GM19193 (cell line): ENCODE measurements around the gene GATA6.

Experiments
- POLR2A ChIP-seq: IDR thresholded peaks from 4 replicates; pipeline ENCODE4 v1.6.1; 2011; ENCODE audit not compliant: insufficient read depth, insufficient read length; ENCODE audit errors: extremely low read depth

The GATA6 gene

GRCh38 chr18:22172594-22173049, 3.2 kb downstream of the GATA6 start:
- TF ChIP-seq POLR2A, result no peak

GRCh38 chr18:22173221-22173927, 4.0 kb downstream of the GATA6 start:
- no peak for TF ChIP-seq POLR2A

- no peak for TF ChIP-seq POLR2A
Measured at GRCh38 chr18:22173928-22174301, 4.5 kb downstream of the GATA6 start.

DNA sequence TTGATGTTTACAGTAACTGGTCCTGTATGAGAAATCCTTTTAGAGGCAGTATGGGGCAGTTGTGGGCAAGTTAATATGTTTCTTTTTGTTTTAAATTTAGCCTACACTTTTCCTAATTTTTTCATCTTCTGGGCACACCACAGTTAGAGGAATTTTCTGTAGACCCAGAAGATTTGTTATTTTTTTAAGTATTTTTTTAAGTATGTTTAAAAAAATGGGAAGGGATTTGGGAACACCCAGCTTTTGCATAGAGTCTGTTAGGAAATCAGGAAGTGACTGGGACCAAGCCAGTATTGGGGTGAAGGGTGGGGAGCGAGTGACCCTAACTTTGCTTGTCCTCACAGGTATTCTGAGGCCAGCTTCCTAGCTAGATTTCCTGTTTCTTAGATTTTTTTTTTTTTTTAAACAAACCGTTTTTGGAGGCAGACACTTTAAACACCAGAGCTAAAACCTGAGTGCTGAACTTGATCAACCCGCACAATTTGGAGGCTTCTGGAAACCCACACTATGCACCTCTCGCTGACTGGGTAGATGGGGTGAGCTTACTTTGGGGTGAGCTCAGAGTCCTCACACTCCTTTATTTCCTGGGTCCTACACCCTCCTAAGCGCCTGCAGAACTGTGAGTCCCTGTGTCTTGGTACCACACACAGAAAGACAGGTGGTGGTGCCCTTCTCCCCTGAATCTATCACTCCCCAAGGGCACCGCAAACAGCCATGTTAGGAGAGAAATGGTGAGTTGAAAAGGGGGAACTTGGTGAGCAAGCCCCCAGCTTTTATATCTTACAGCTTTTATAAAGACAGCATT, 5.2 kb downstream of the GATA6 start:
- no peak for TF ChIP-seq POLR2A

DNA sequence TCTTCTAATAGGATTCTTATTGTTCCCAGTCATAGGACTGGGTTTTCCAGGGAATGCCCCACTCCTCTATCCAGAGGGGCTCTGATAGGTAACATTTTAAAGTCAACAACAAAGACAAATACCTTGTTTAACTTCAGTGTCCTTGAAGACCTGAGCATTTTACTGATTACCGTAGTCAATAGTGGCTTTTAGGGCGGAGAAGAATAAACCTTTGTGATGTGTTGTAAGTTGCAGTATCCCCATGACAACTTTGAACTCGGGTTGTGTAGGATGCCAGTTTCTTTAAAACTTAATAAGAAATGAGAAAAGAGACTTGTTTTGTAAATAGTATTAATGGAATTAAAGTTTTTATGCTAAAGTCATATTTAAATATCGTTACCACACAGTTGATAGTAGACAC, 6.0 kb downstream of the GATA6 start:
- TF ChIP-seq POLR2A, result no peak

GRCh38 chr18:22176420-22177326, 7.3 kb downstream of the GATA6 start:
- TF ChIP-seq POLR2A, result no peak

DNA sequence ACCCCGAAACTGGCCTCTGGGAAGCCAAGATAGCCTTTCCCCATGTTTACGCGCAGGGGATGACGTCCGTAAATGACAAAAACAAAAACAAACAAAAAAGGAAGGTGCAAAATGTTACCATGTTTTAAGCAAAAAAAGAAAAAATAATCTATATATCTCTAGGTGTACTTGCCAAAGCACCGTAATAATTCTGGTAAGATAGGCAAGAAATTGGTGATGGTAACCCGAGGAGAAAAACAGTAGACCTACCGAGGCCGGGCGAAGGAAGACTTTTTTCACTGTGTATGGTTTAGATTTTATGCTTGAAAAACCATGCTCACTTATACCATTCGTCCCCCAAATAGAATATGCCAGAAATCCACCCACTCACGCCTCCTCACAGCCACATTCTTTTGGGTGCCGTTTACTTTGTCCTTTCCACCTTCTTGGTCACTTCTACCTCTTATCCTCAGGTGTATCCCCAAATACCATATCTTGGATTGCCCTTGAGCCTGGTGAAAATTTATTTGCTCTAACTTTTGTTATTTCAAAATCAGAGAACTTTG, 8.0 kb downstream of the GATA6 start:
- TF ChIP-seq POLR2A, result no peak

- TF ChIP-seq POLR2A, result no peak
Measured at GRCh38 chr18:22179174-22179573, 9.8 kb downstream of the GATA6 start.

DNA sequence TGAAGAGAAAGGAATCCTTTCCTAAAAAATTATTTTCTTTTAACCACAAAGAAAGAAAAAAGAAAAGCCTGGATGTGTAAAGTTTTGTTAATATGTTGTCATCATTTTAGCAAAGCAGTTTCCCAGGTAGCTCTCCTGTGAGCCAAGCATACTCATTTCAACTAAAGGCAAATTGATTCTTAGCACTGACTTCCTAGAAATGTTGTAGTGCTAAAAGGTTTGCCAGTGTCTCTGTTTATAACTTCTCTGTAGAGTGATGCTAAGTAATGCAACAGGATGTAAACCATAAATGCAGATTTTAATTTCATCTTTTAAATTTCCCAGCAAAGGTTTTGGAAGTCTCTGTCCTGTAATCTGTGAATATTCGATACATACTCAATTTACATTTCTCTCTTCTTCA, 10.2 kb downstream of the GATA6 start:
- TF ChIP-seq POLR2A, result no peak

DNA sequence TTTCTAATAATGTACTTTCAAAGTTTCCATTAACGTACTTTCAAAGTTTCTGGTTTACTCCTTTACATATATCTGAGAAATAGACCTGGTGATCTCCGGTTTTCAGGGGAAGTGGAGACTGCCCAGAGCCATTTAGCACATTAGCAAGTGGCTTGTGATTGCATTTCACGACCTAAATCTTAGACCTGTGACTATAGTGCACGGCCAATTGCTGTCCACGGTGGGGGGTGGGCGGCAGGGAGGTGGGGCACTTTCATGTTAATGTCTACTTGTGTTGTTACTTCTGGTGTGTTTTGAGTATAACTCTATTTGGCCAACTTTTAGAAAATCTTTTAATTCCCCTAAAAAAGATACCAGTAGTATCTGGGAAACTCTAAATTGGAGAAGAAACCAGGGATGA, 11.3 kb downstream of the GATA6 start:
- no peak for TF ChIP-seq POLR2A

GRCh38 chr18:22182884-22183697, 13.7 kb downstream of the GATA6 start:
- TF ChIP-seq POLR2A, result no peak

GRCh38 chr18:22183698-22184170, 14.3 kb downstream of the GATA6 start:
- no peak for TF ChIP-seq POLR2A

- no peak for TF ChIP-seq POLR2A
Measured at GRCh38 chr18:22185273-22185672, 15.9 kb downstream of the GATA6 start.
